Spleen (tissue), 11 donors: Measurements from ENCODE around the gene SDC1. TPM values are rescaled to one million over a fixed set of nuclear protein-coding genes. Genes with fewer than 3 reads are reported as not detected.
A peak's percentile ranks its signal among the peaks of the same experiment; 100 is the strongest.

Experiments
- DNase-seq: peaks from one replicate; pipeline ENCODE4 v3.0.0-alpha.2; 2020
- H3K27ac ChIP-seq, 8 donors: fragments of 200-600 bp; sonication (generic) in 7 of 8; 1 replicate in 4 of 8; 2 replicates in 4 of 8; pipeline versions ENCODE4 v1.5.0 to v1.8.0; 2016 to 2021; ENCODE audit warnings: inconsistent platforms in 4 of 8, mild to moderate bottlenecking in 4 of 8, moderate library complexity in 1 of 8
- H3K27me3 ChIP-seq, 7 donors: fragments of 200-600 bp; sonication (generic) in 6 of 7; replicated peaks in 1 of 7; 1 replicate in 4 of 7; 2 replicates in 3 of 7; pipeline versions ENCODE4 v1.5.0 to v1.8.0; 2016 to 2021; ENCODE audit warnings: inconsistent platforms in 3 of 7, mild to moderate bottlenecking in 1 of 7
- H3K36me3 ChIP-seq, 6 donors: fragments of 200-600 bp; sonication (generic) in 5 of 6; 1 replicate in 4 of 6; 2 replicates in 2 of 6; pipeline versions ENCODE4 v1.5.0 to v1.8.0; 2016 to 2021; ENCODE audit warnings: inconsistent platforms in 2 of 6
- H3K4me1 ChIP-seq, 6 donors: fragments of 200-600 bp; sonication (generic) in 5 of 6; 1 replicate in 3 of 6; 2 replicates in 3 of 6; pipeline versions ENCODE4 v1.5.0 to v1.8.0; 2016 to 2021; ENCODE audit warnings: inconsistent platforms in 3 of 6
- H3K4me3 ChIP-seq, 8 donors: fragments of 200-600 bp; sonication (generic) in 7 of 8; 1 replicate in 4 of 8; 2 replicates in 4 of 8; pipeline versions ENCODE4 v1.5.0 to v1.8.0; 2016 to 2021; ENCODE audit warnings: inconsistent platforms in 4 of 8, mild to moderate bottlenecking in 4 of 8, moderate library complexity in 2 of 8
- H3K9me3 ChIP-seq, 8 donors: fragments of 200-600 bp; sonication (generic) in 7 of 8; 1 replicate in 4 of 8; 2 replicates in 4 of 8; pipeline versions ENCODE4 v1.5.0 to v1.8.0; 2016 to 2021; ENCODE audit warnings: inconsistent platforms in 4 of 8
- POLR2A ChIP-seq, 3 donors: fragments of 450-650 bp; IDR thresholded peaks; one replicate each; pipeline ENCODE4 v1.5.1; 2017; ENCODE audit warnings: antibody characterized with exemption in 3 of 3, mild to moderate bottlenecking in 1 of 3
- POLR2AphosphoS5 ChIP-seq, 3 donors: sonication (generic); formaldehyde crosslinking; IDR thresholded peaks; one replicate each; pipeline ENCODE4 v1.5.1; 2017; ENCODE audit warnings: antibody characterized with exemption in 3 of 3
- WGBS, 5 donors: extraction: QIAGEN DNeasy Blood & Tissue Kit in 3 of 5; methylation state at CpG; one replicate each; pipeline versions ENCODE4 v1.1.5 to v1.1.7; 2013 to 2018; 5-methylcytosine and 5-hydroxymethylcytosine counted together
- intact Hi-C: fragments of 100-400 bp; cut with DNase I; formaldehyde crosslinking; loops from one replicate; pipeline ENCODE4 v1.15.0; 2023; ENCODE audit warnings: low total_unique reads
- polyA plus RNA-seq, 3 donors: library from polyadenylated mRNA; stranded (reverse); fragments of 200-250 nt; gene quantifications; one replicate each; pipeline ENCODE4 v1.2.1, GENCODE V29; 2013
- total RNA-seq, 7 donors: library from RNA; depleted of rRNA in 3 of 7; stranded (reverse); fragments of >200 nt in 3 of 7; fragmentation: NEBNext Ultra II Directional in 4 of 7; extraction: Animal tissue kit (Norgen Biotek cat#: 25700) in 4 of 7; gene quantifications; one replicate each; pipeline versions ENCODE4 v1.1.0 to v1.2.1, GENCODE V29; 2016 to 2021
- TF ChIP-seq, protein P1 (sequence below), 11 experiments: fragments of 200-600 bp in 7 of 11; fragments of 450-650 bp in 4 of 11; sonication (generic) in 4 of 11; IDR thresholded peaks in 8 of 11; conservative IDR thresholded peaks in 3 of 11; 1 replicate in 7 of 11; 2 replicates in 4 of 11; pipeline versions ENCODE4 v1.4.0 to v1.8.0; 2016 to 2021; ENCODE audit warnings: antibody characterized with exemption in 11 of 11, inconsistent platforms in 4 of 11, mild to moderate bottlenecking in 1 of 11
- donor health status: healthy with polysubstance abuse.
- donor health status: DM: no; HTN: no; CAD: no; lungs with moderate emphysema.
- donor health status: DM: no; HTN: no; CAD: no.
- donor health status: Bipolar disorder and iron deficiency.
- donor health status: healthy.
- donor health status: DM: no; HTN: no; CAD: no.
- donor health status: DM: yes; HTN: yes; CAD: no.

SDC1 gene
- total and polyA plus RNA-seq, 10 donors = 0.54 to 43.8 (median 15.3) TPM

DNA sequence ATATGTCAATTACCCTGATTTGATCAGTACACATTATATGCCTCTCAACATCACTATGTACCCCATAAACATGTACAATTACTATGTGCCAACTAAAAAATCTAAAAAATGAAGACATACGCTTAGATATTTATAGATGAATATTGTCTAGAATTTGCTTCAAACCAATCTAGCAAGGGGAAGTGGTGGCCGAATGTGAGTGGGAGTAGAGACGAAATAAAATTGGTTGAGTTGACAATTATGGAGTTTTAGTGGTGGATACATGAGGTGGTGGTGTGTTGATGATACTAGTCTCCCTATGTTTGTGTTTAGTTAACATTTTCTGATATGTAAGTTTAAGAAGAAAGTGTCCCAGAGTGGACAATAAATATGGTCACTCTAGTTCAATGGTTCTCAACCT lies 49.0 kb downstream of the SDC1 start:
- TF ChIP-seq, protein P1, sequence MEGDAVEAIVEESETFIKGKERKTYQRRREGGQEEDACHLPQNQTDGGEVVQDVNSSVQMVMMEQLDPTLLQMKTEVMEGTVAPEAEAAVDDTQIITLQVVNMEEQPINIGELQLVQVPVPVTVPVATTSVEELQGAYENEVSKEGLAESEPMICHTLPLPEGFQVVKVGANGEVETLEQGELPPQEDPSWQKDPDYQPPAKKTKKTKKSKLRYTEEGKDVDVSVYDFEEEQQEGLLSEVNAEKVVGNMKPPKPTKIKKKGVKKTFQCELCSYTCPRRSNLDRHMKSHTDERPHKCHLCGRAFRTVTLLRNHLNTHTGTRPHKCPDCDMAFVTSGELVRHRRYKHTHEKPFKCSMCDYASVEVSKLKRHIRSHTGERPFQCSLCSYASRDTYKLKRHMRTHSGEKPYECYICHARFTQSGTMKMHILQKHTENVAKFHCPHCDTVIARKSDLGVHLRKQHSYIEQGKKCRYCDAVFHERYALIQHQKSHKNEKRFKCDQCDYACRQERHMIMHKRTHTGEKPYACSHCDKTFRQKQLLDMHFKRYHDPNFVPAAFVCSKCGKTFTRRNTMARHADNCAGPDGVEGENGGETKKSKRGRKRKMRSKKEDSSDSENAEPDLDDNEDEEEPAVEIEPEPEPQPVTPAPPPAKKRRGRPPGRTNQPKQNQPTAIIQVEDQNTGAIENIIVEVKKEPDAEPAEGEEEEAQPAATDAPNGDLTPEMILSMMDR (IDR thresholded peaks at IDR 0.05 in 8 of 11, conservative IDR thresholded peaks at IDR 0.05 in 3 of 11) = no peak
- TF ChIP-seq POLR2A (IDR thresholded peaks at IDR 0.05) (no peak), POLR2AphosphoS5 (IDR thresholded peaks at IDR 0.05) (no peak)
- Histone ChIP-seq H3K9me3 (no peaks in the 10 kb centered on the region), H3K27me3 (no peaks in the 10 kb centered on the region), H3K36me3 (no peaks in the 10 kb centered on the region), H3K4me3 (no peak overlapping the region), H3K27ac (no peak overlapping the region), H3K4me1 (no peaks in the 10 kb centered on the region)
- 79 to 88% (median 84%) methylated on average over 3 of the region's 3 CpGs for WGBS, 5 donors
- DNase-seq = no peak
- intact Hi-C loops = no loop called here

DNA sequence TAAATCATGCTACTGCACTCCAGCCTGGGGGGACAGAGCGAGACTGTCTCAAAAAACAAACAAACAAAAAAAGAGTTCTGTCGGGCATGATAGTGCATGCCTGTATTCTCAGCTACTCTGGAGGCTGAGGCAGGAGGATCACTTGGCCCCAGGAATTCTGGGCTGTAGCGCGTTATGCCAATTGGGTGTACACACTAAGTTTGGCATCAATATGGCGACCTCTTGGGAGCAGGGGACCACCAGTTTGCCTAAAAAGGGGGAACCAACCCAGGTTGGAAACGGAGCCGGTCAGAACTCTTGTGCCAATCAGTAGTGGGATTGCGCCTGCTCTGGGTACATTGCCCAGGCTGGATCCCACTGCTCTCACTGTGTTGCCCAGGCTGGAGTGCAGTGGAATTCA lies 49.7 kb downstream of the SDC1 start:
- Histone ChIP-seq H3K27ac (no peak overlapping the region), H3K27me3 (no peaks in the 10 kb centered on the region), H3K36me3 (no peaks in the 10 kb centered on the region), H3K9me3 (no peaks in the 10 kb centered on the region), H3K4me3 (no peak overlapping the region), H3K4me1 (no peaks in the 10 kb centered on the region)
- intact Hi-C loops = no loop called here
- no peak for TF ChIP-seq POLR2A (IDR thresholded peaks at IDR 0.05)
- TF ChIP-seq, protein P1 (IDR thresholded peaks at IDR 0.05 in 8 of 11, conservative IDR thresholded peaks at IDR 0.05 in 3 of 11) = no peak
- no peak for TF ChIP-seq POLR2AphosphoS5 (IDR thresholded peaks at IDR 0.05)
- peak; percentile 58 for DNase-seq
- 85 to 92% (median 90%) methylated on average over 8 of the region's 8 CpGs for WGBS, 5 donors

DNA sequence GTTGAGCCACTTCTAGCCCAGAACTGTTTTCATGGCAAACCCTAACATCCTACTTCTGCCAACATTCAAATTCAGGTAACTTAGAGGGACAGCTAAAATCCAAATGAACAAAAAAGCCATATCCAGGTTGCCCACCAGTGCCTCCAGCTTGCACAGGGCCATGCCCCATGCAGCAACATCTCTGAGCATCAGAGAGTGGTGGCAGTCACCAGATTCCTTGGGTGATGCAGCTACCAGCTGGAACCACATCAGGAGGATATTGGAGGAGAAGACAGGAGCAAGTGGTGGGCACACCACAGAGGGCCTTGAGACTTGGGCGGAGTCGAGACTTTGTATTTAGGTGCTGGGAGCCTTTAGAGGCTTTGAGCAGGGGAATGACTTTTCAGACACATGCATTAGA lies 50.5 kb downstream of the SDC1 start:
- Histone ChIP-seq H3K27ac (no peak overlapping the region), H3K4me3 (no peak overlapping the region), H3K9me3 (no peaks in the 10 kb centered on the region), H3K36me3 (no peaks in the 10 kb centered on the region), H3K4me1 (no peaks in the 10 kb centered on the region), H3K27me3 (peaks cover 0 to under 1% (median 0%) of the 10 kb centered on the region in 7 donors)
- WGBS, 5 donors = 87 to 95% (median 91%) methylated on average over 2 of the region's 2 CpGs
- DNase-seq = peak; percentile 7
- intact Hi-C loops = no loop called here
- TF ChIP-seq POLR2AphosphoS5 (IDR thresholded peaks at IDR 0.05) = no peak
- no peak for TF ChIP-seq POLR2A (IDR thresholded peaks at IDR 0.05)
- TF ChIP-seq, protein P1 (IDR thresholded peaks at IDR 0.05 in 8 of 11, conservative IDR thresholded peaks at IDR 0.05 in 3 of 11) = no peak

DNA sequence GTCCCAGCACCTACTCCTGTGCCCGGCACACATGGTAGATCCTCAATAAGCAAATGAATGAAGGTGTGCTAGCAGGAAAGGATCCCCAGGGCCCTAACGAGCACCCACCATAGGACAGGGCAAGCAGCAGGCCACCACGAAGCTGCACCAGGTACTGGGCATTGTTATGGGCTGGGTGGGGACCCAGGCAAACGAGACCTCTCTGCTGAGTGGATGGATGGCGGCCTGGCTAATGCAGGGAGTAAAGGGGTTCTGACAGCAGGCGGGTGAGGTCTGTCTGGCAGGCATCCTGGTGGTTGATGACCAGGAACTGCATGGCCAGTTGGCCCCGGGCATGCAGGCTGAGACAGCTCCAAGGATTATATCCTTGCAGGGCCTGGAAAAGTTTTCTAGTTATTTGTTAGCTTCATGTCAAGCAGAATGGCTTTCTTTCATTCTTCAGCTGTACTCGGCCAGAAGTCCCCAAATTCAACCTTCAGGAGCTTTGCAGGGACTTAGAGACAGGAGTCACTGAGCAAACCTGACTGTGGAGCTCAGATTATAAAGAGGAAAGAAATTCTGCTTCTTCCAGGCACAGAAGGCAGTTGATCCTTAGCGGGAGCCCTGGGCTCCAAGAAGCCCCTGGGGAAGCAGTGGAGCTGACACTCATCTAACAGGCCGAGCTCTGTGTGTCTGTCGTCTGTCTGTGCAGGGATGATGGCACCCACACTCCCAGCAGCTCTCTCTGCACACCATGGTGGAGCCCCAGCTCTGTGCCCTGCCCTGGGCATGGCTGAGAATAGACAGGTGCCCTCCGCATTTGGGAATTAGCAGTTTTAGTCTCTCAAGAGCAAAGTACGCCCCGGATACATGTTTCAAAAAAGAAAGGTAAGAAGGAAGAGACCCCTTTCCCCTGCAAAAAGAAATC lies 51.2 kb downstream of the SDC1 start:
- intact Hi-C loops = no loop called here
- WGBS, 5 donors = 84 to 92% (median 90%) methylated on average over 13 to 14 of the region's 14 CpGs
- Histone ChIP-seq H3K9me3 (no peaks in the 10 kb centered on the region), H3K27ac (no peak overlapping the region), H3K4me3 (no peak overlapping the region), H3K27me3 (peaks cover 0 to 7% (median 0%) of the 10 kb centered on the region in 7 donors), H3K4me1 (no peaks in the 10 kb centered on the region), H3K36me3 (no peaks in the 10 kb centered on the region)
- TF ChIP-seq, protein P1 (IDR thresholded peaks at IDR 0.05 in 8 of 11, conservative IDR thresholded peaks at IDR 0.05 in 3 of 11) = no peak
- TF ChIP-seq POLR2A (IDR thresholded peaks at IDR 0.05) = no peak
- no peak for TF ChIP-seq POLR2AphosphoS5 (IDR thresholded peaks at IDR 0.05)
- DNase-seq = peak; percentile 65
